ENCODE measurements around the gene ADGRG7. TPM values are rescaled to one million over a fixed set of nuclear protein-coding genes. Genes with fewer than 3 reads are reported as not detected.
A peak's percentile ranks its signal among the peaks of the same experiment; 100 is the strongest.

Gene ADGRG7
- polyA plus RNA-seq, 2 of the 4 experiments (the other 2 are of a cell fraction): 0.09 TPM; not detected in 1

- DNase-seq (ENCODE audit: low read depth in 1 of 2, low spot score in 1 of 2): peak in 1 of 2 experiments; percentile 63
- Histone ChIP-seq H3K4me1 (peaks cover 16% of the 10 kb centered on the region; the same call in 2 of the 3 replicates), H3K9me3 (no peaks in the 10 kb centered on the region), H3K27ac (no peak overlapping the region), H3K4me3 (no peak overlapping the region), H3K4me2 (no peak overlapping the region)
- CTCF ChIA-PET: interaction anchor here (0.8 to 2.1 kb wide), 3 partner anchors 19 to 171 kb away, joined by 3 to 7 read pairs (median 3); no protein-coding TSS in a partner anchor
- ATAC-seq: peak in 1 of 2 experiments; percentile 60; a peak in 2 of 6 replicates
- TF ChIP-seq FOSL2 (IDR thresholded peaks at IDR 0.05) (no peak), FOSL2 (CRISPR knock-in tag; IDR thresholded peaks at IDR 0.05) (no peak), HDAC2 (IDR thresholded peaks at IDR 0.05) (no peak), TFCP2L1 (CRISPR knock-in tag; IDR thresholded peaks at IDR 0.05) (no peak), ATOH8 (CRISPR knock-in tag; IDR thresholded peaks at IDR 0.05; ENCODE audit: low read depth) (no peak), KDM5A (IDR thresholded peaks at IDR 0.05) (no peak), MAX (IDR thresholded peaks at IDR 0.05) (no peak), BCL3 (IDR thresholded peaks at IDR 0.05) (no peak), PHF8 (IDR thresholded peaks at IDR 0.05; ENCODE audit: borderline replicate concordance, low read depth) (no peak), ZC3H11A (IDR thresholded peaks at IDR 0.05) (no peak), HOXB5 (CRISPR knock-in tag; IDR thresholded peaks at IDR 0.05) (no peak), ESRRA (IDR thresholded peaks at IDR 0.05; ENCODE audit: borderline replicate concordance, low read length) (no peak), CHD2 (IDR thresholded peaks at IDR 0.05; ENCODE audit: low read length, partially characterized antibody) (no peak), ZNF302 (CRISPR knock-in tag; IDR thresholded peaks at IDR 0.05) (no peak), PBX3 (IDR thresholded peaks at IDR 0.05) (no peak), RAD21 (conservative IDR thresholded peaks at IDR 0.05 in 1 of 2, IDR thresholded peaks at IDR 0.05 in 1 of 2) (peak; percentile 45 to 49), CTCF (IDR thresholded peaks at IDR 0.05) (0 out of 3 replicates have a peak, but pooled peaks have one; percentile 18), RCOR1 (IDR thresholded peaks at IDR 0.05; ENCODE audit: low read depth, low read length) (no peak), JUN (IDR thresholded peaks at IDR 0.05) (no peak), SMC3 (IDR thresholded peaks at IDR 0.05) (peak; percentile 18; the same call in 1 of the 3 replicates), RFX5 (IDR thresholded peaks at IDR 0.05) (no peak), REST (IDR thresholded peaks at IDR 0.05) (no peak), GATA3 (IDR thresholded peaks at IDR 0.05; ENCODE audit: borderline replicate concordance) (no peak)
- no peak for FAIRE-seq
- POLR2A ChIA-PET: no interaction called here
- WGBS (ENCODE audit: missing lambda C conversion rate): 73% methylated on average over 5 of the region's 5 CpGs
Measured at GRCh38 chr3:100634493-100635272, 25.3 kb downstream of the ADGRG7 start.
